ENCODE measurements around the gene CALCOCO1.

DNA sequence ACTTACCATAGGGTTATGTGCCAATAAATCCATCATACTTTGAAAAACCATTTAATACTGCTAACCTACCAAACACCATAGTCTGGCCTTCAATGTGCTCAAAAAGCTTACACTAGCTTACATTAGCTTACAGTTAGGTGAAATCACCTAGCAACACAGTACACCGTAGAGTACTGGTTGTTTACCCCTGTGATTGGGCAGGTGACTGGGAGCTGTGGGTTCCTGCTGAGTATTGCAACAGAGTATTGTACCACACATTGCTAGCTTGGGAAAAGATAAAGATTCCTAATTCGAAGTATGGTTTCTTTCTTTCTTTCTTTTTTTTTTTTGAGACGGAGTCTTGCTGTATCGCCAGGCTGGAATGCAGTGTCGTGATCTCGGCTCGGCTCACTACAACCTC is 56.9 kb downstream of the CALCOCO1 start:
- TF ChIP-seq, protein P1, sequence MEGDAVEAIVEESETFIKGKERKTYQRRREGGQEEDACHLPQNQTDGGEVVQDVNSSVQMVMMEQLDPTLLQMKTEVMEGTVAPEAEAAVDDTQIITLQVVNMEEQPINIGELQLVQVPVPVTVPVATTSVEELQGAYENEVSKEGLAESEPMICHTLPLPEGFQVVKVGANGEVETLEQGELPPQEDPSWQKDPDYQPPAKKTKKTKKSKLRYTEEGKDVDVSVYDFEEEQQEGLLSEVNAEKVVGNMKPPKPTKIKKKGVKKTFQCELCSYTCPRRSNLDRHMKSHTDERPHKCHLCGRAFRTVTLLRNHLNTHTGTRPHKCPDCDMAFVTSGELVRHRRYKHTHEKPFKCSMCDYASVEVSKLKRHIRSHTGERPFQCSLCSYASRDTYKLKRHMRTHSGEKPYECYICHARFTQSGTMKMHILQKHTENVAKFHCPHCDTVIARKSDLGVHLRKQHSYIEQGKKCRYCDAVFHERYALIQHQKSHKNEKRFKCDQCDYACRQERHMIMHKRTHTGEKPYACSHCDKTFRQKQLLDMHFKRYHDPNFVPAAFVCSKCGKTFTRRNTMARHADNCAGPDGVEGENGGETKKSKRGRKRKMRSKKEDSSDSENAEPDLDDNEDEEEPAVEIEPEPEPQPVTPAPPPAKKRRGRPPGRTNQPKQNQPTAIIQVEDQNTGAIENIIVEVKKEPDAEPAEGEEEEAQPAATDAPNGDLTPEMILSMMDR (IDR thresholded peaks at IDR 0.05; ENCODE audit: low read depth, low read length, missing input control): no peak
- TF ChIP-seq, protein P2, sequence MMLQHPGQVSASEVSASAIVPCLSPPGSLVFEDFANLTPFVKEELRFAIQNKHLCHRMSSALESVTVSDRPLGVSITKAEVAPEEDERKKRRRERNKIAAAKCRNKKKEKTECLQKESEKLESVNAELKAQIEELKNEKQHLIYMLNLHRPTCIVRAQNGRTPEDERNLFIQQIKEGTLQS (IDR thresholded peaks at IDR 0.05): no peak
- TF ChIP-seq, protein P3, sequence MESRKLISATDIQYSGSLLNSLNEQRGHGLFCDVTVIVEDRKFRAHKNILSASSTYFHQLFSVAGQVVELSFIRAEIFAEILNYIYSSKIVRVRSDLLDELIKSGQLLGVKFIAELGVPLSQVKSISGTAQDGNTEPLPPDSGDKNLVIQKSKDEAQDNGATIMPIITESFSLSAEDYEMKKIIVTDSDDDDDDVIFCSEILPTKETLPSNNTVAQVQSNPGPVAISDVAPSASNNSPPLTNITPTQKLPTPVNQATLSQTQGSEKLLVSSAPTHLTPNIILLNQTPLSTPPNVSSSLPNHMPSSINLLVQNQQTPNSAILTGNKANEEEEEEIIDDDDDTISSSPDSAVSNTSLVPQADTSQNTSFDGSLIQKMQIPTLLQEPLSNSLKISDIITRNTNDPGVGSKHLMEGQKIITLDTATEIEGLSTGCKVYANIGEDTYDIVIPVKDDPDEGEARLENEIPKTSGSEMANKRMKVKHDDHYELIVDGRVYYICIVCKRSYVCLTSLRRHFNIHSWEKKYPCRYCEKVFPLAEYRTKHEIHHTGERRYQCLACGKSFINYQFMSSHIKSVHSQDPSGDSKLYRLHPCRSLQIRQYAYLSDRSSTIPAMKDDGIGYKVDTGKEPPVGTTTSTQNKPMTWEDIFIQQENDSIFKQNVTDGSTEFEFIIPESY (IDR thresholded peaks at IDR 0.05): no peak
- TF ChIP-seq, protein P4, sequence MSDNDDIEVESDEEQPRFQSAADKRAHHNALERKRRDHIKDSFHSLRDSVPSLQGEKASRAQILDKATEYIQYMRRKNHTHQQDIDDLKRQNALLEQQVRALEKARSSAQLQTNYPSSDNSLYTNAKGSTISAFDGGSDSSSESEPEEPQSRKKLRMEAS (IDR thresholded peaks at IDR 0.05): no peak
- TF ChIP-seq RXRA (IDR thresholded peaks at IDR 0.05) (no peak), EGR1 (IDR thresholded peaks at IDR 0.05; ENCODE audit: low read depth in 2 of 2) (no peak), RAD21 (IDR thresholded peaks at IDR 0.05) (no peak), TAF1 (conservative IDR thresholded peaks at IDR 0.05) (no peak)
- TF ChIP-seq, protein P5, sequence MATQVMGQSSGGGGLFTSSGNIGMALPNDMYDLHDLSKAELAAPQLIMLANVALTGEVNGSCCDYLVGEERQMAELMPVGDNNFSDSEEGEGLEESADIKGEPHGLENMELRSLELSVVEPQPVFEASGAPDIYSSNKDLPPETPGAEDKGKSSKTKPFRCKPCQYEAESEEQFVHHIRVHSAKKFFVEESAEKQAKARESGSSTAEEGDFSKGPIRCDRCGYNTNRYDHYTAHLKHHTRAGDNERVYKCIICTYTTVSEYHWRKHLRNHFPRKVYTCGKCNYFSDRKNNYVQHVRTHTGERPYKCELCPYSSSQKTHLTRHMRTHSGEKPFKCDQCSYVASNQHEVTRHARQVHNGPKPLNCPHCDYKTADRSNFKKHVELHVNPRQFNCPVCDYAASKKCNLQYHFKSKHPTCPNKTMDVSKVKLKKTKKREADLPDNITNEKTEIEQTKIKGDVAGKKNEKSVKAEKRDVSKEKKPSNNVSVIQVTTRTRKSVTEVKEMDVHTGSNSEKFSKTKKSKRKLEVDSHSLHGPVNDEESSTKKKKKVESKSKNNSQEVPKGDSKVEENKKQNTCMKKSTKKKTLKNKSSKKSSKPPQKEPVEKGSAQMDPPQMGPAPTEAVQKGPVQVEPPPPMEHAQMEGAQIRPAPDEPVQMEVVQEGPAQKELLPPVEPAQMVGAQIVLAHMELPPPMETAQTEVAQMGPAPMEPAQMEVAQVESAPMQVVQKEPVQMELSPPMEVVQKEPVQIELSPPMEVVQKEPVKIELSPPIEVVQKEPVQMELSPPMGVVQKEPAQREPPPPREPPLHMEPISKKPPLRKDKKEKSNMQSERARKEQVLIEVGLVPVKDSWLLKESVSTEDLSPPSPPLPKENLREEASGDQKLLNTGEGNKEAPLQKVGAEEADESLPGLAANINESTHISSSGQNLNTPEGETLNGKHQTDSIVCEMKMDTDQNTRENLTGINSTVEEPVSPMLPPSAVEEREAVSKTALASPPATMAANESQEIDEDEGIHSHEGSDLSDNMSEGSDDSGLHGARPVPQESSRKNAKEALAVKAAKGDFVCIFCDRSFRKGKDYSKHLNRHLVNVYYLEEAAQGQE (IDR thresholded peaks at IDR 0.05): no peak
